Left renal cortex interstitium (tissue), 4 donors: Measurements from ENCODE around the gene TTC7B. TPM values are rescaled to one million over a fixed set of nuclear protein-coding genes. Genes with fewer than 3 reads are reported as not detected.

Experiments used
- DNase-seq, 4 donors: peaks; one replicate each; pipeline ENCODE4 v3.0.0-alpha.2; 2013; ENCODE audit warnings: low read depth in 4 of 4, low spot score in 2 of 4, missing footprints in 1 of 4
- polyA plus RNA-seq, 4 donors: library from polyadenylated mRNA; unstranded; fragments of 120-200 nt; gene quantifications; one replicate each; pipeline ENCODE4 v1.2.1, GENCODE V29; 2013; ENCODE audit not compliant: insufficient read length in 4 of 4

Gene TTC7B
- polyA plus RNA-seq, 4 donors = 42.1 to 52.1 (median 45.3) TPM

- DNase-seq = no peak
Measured at GRCh38 chr14:90483571-90483974, 332.7 kb downstream of the TTC7B start.

DNA sequence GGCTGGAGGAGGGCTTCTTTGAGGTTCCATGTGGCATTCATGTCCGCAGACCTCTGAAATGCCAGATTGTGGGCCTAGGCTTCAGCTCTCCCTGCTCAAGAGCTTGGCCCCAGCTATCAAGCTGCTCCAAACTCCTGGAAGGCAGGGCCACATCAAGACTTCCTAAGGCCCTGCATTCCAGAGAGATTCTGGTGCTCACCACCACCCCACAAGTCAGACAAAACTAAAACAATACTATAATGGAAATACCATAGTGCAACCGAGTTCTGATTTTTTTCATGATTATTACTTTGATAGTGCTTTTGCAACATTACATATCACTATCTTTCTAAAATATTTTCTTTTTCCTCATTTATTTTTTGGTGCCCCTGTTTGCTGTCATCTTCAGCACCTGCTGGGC lies 333.1 kb downstream of the TTC7B start:
- no peak for DNase-seq

DNA sequence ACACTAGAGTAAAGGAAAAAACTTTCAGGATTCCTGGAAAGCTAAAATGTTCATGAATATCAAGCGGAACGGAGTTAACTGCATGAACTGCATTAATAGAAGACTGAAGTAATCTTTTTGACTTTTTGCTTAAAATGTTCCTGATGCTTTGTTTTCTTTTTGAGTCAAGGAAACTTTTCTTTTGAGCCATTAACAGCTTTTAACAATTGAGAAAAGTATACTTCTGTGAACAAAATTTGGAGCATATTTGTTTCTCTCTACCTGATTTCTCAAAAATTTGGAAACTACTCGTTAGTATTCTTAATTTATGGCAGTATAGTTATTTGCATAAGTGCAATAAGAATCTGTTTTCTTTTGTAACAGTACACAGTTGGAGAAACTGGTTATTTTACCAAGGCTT lies 340.9 kb downstream of the TTC7B start:
- no peak for DNase-seq

Other genes with a start within 250 kb of the TTC7B start
- gene RPS6KA5, start 244.2 kb upstream of the TTC7B start, polyA plus RNA-seq = 1 to 10 TPM; 6.0 to 8.7 (median 7.7) TPM